ENCODE data around the gene ENDOD1.
"Not testable (repeated sequence)": the region's sequence is repeated elsewhere in the genome, so short reads cannot be mapped to it uniquely, and the experiment has no call there.

ENDOD1 gene

GRCh38 chr11:95103701-95104100, 14.1 kb downstream of the ENDOD1 start:
- DNase-seq (ENCODE audit: low spot score), result no peak

DNA sequence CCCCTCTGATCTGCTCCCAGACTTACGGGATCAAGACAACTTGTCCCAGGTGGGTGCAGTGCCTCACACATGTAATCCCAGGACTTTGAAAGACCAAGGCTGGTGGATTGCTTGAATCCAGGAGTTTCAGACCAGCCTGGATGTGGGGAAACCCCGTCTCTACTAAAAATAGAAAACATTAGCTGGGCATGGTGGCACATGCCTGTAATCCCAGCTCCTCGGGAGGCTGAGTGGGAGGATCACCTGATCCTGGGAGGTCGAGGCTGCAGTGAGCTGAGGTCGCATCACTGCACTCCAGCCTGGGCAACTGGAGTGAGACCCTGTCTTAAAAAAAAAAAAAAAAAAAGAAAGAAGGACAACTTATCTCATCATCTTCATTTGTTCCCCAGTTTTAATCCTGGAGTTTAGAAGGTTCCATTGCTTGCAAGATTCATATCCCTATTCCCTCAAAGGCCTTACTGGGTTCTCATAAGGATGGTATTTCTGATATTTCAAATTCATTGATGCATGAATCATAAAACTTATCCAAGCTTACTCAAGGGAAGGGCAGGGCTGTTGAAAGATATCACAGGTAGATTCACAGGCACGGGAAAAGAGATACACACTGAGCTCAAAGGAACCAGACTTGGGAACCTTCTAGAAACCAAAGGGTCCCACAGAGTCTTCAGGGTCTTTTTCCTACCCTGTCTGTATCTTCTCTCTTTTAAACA, 14.6 kb downstream of the ENDOD1 start:
- no peak for DNase-seq (ENCODE audit: low spot score)

- DNase-seq (ENCODE audit: low spot score), result no peak
Observed at GRCh38 chr11:95104856-95105255, 15.2 kb downstream of the ENDOD1 start.

DNA sequence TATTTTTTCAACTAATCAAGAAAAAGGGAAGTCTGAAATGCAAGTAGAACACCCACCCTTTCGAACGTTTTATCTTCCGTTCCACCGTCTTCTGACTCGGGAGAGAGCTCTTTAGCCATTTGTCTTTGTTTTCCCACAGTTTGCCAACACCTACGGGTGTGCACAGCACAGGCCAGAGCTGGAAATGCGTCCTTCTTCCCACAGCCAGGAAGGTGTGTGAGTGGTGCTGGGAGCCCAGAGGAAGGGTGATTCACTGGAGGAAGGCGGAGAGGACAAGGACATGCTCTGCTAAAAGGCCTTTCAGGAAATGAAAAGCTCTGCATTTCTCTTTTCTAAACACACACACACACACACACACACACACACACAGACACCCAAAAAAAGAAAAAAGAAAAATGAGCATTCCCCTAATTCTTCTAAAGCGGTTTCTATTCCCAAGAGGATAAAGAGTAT, 18.5 kb downstream of the ENDOD1 start:
- DNase-seq (ENCODE audit: low spot score), result no peak

DNA sequence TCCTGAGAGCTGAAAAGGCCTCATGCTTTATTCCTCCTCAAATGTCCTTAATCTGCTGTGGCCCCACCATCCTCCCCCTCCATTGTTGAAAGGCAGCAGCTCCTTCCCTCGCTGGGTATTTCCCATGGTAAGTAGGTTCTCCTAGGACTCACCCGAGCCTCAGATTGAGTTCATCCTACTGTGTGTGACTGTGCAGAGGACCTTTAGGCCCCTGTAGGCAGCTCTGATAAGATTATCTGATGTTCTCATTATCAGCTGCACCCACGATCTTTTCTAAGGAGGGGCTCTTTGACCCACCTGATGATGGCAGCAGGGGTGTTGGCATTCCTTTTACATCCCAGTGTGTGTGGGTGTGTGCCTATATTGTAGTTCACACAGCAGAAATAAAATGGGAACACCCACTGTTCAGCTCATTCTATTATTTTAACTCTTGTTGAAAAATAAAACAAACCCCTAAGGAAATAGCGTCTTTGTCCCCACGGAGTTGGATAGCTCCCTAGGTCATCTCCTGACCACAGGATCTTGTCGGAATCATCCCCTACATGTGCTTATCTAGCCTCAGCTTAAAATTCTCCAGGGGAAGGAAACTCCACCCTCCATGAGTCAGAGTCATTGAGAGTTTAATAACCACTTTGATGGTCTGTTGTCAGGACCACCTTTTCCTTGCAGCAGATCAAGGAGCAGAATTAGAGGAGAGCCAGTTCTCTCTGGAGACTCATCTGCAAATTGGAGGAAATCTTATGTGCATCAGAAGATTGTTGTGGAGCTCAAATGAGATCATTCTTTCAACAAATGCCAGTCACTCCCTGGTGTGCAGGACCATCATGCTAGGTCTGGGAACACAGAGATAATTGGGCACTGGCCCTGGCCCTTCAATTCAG, 19.3 kb downstream of the ENDOD1 start:
- DNase-seq (ENCODE audit: low spot score), result no peak

GRCh38 chr11:95111471-95111870, 21.8 kb downstream of the ENDOD1 start:
- not testable (repeated sequence) for DNase-seq (ENCODE audit: low spot score)

DNA sequence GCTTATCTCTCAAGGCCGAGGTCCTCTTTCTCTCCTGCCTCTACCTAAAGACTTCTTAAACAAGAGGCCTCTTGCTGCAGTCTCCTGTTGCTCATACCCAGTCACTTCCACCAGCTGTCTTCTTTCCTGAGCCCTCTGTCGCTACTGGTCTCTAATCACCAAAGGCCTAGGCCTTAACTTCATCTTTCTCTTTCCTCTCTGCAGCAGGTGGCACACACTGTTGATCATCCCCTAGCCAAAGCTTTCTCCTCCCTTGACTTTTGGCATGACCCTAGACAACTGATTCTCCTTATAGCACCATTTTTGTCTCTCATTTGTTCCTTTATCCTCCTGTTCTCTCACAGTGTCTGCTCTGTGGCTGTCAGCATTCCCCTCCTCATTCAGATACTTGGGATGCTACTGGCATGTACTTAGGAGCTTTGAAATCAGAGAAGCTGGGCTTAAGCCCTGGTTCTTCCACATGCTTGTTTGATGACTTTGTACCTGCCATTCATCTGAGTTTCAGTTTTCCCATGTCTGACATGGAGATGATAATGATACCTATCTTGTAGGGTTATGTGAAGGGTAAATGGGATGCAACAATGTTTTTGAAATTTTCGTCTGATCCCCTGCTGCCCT, 22.4 kb downstream of the ENDOD1 start:
- DNase-seq (ENCODE audit: low spot score), result no peak

DNA sequence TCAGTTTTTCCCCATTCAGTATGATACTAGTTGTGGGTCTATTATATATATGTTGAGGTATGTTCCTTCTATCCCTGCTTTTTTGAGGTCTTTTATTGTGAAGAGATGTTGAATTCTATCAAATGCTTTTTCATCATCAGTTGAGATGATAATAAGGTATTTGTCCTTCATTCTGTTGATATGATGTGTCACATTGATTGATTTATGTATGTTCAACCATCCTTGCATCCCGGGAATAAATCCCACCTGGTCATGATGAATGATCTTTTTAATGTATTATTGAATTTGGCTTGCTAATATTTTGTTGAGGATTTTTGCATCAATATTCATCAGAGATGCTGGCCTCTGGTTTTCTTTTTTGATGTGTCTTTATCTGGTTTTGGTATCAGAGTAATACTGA, 26.0 kb downstream of the ENDOD1 start:
- DNase-seq (ENCODE audit: low spot score), result no peak

GRCh38 chr11:95119361-95120060, 29.9 kb downstream of the ENDOD1 start:
- no peak for DNase-seq (ENCODE audit: low spot score)

DNA sequence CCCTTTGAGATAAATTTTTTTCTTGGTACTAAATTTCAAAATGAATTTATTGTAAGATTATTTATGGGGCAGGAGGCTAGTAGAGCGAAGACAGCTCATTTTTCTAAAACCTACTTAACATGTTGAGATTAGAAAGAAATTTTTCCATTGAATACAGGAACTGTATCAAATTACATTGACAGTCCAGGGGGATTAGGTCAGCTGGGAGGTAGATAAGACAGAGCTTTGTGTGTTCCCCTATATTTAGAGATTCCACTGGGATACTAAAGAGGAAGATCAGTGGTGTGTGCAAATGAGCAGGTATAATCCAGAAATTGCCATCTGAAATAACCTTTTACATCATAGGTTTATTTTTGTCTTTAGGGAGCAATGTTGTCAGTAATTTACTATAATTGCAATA, 32.1 kb downstream of the ENDOD1 start:
- no peak for DNase-seq (ENCODE audit: low spot score)

GRCh38 chr11:95123556-95123955, 33.9 kb downstream of the ENDOD1 start:
- DNase-seq (ENCODE audit: low spot score), result no peak

GRCh38 chr11:95128602-95129001, 39.0 kb downstream of the ENDOD1 start:
- no peak for DNase-seq (ENCODE audit: low spot score)

DNA sequence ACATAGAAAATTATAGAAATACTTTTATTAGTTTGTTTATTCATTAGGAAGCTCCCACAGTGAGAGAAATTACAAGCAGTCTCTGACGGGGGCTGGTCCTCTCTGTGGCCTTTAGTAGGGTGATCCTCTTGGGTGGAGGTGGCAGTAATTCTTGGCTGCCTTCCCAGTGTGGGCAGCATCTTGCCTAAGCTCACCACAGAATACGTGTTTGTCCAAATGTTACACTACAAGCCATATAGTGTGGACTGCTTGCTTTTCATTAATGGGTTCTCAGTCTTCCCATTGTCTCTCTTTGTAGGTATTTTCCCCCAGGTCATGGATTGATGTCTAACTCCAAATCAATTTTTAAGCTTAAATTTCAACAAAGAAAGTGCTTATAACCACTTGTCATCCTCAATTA, 43.3 kb downstream of the ENDOD1 start:
- DNase-seq (ENCODE audit: low spot score), result no peak

DNA sequence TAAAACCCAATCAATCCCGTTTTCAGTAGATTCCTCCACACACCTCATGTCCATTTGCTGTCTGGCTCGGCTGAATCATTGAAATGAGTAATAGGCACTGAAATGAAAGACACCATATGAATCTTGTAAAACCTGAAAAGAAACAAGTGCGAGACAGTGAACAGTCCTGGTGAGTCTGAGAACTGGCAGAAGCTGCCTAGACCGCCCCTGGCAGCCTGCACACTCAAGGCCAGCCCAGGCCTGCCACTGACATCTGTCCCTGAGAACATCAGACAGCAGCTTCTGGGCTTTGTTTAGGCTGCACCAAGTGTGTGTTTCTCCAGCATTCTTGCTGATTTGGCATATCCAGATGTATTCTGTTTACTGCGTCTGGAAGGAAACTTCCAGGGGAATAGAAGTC, 44.8 kb downstream of the ENDOD1 start:
- DNase-seq (ENCODE audit: low spot score), result no peak

- no peak for DNase-seq (ENCODE audit: low spot score)
Observed at GRCh38 chr11:95135155-95135554, 45.5 kb downstream of the ENDOD1 start.

GRCh38 chr11:95135880-95136279, 46.2 kb downstream of the ENDOD1 start:
- DNase-seq (ENCODE audit: low spot score), result no peak

- DNase-seq (ENCODE audit: low spot score), result not testable (repeated sequence)
Observed at GRCh38 chr11:95136747-95137146, 47.1 kb downstream of the ENDOD1 start.

GRCh38 chr11:95137299-95137698, 47.7 kb downstream of the ENDOD1 start:
- DNase-seq (ENCODE audit: low spot score), result no peak

GRCh38 chr11:95138448-95138847, 48.8 kb downstream of the ENDOD1 start:
- DNase-seq (ENCODE audit: low spot score), result peak; percentile 21

GRCh38 chr11:95140397-95141033, 50.9 kb downstream of the ENDOD1 start:
- DNase-seq (ENCODE audit: low spot score), result no peak

GRCh38 chr11:95142431-95142830, 52.8 kb downstream of the ENDOD1 start:
- DNase-seq (ENCODE audit: low spot score), result no peak

All from germinal center (tissue), 1 donor.